Measurements from ENCODE around the gene AURKB.
A peak's percentile ranks its signal among the peaks of the same experiment; 100 is the strongest.

DNA sequence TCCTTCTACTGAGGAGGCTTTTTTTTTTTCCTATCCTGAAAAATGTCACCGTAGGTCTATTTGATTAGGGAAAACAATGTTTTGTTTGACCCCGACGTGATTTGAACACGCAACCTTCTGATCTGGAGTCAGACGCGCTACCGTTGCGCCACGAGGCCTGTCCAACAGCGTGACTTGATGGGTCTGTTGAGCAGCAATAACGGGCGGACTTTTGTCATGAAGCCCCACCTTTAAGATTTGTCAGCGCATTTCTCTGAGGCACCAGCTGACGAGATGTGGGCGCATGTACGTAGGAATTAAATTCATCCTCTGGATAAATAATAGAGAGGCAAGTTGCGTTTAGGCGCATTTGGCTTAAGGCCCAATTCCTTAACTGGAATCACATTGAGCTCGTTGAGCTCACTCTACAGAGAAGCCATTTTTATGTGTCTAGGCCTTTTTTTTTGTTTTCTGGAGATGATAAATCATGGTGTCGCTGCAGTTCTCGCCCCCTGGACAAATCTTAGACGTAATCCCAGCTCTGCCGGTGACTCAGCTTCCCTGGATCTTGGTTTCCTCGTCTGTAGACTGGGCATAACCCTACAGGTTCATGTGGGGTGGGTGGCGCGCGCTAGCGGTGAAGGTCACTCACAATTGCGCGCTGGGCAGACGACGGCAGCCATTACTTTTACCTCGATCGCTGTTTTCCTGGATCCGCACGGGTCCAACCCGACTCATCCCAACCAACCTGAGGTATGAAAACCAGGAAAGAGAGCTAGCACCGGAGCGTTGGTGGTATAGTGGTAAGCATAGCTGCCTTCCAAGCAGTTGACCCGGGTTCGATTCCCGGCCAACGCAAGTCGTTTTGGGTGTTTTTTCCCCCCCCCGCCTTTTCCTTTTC, 10.6 kb upstream of the AURKB start:
- TF ChIP-seq, protein P1, sequence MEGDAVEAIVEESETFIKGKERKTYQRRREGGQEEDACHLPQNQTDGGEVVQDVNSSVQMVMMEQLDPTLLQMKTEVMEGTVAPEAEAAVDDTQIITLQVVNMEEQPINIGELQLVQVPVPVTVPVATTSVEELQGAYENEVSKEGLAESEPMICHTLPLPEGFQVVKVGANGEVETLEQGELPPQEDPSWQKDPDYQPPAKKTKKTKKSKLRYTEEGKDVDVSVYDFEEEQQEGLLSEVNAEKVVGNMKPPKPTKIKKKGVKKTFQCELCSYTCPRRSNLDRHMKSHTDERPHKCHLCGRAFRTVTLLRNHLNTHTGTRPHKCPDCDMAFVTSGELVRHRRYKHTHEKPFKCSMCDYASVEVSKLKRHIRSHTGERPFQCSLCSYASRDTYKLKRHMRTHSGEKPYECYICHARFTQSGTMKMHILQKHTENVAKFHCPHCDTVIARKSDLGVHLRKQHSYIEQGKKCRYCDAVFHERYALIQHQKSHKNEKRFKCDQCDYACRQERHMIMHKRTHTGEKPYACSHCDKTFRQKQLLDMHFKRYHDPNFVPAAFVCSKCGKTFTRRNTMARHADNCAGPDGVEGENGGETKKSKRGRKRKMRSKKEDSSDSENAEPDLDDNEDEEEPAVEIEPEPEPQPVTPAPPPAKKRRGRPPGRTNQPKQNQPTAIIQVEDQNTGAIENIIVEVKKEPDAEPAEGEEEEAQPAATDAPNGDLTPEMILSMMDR (IDR thresholded peaks at IDR 0.05): peak in 1 of 4 experiments; percentile 12
- TF ChIP-seq POLR2A (IDR thresholded peaks at IDR 0.05): peak; percentile 14 to 20
